Neural progenitor cell (in vitro differentiated cells): ENCODE results near the gene ETV6. TPM values are rescaled to one million over a fixed set of nuclear protein-coding genes. Genes with fewer than 3 reads are reported as not detected.

Source experiments
- DNase-seq: peaks from one replicate; pipeline ENCODE4 v3.0.0-alpha.2; 2016; ENCODE audit warnings: low spot score
- H2AFZ ChIP-seq: fragments of 200-600 bp; sonication (generic); replicated peaks from 2 replicates; pipeline ENCODE4 v1.6.1; 2016; ENCODE audit warnings: antibody characterized with exemption
- H3F3A ChIP-seq: fragments of 200-600 bp; sonication (generic); 2 replicates; pipeline ENCODE4 v1.6.1; 2016; ENCODE audit warnings: antibody characterized with exemption, low read depth
- H3K27ac ChIP-seq: fragments of 200-600 bp; sonication (generic); 2 replicates; pipeline ENCODE4 v1.5.1; 2016; ENCODE audit warnings: mild to moderate bottlenecking
- H3K27me3 ChIP-seq: fragments of 200-600 bp; sonication (generic); 2 replicates; pipeline ENCODE4 v1.6.1; 2016; ENCODE audit warnings: mild to moderate bottlenecking, moderate library complexity
- H3K36me3 ChIP-seq: fragments of 200-600 bp; sonication (generic); 2 replicates; pipeline ENCODE4 v1.5.1; 2016
- H3K4me1 ChIP-seq: fragments of 200-600 bp; sonication (generic); 2 replicates; pipeline ENCODE4 v1.6.1; 2016; ENCODE audit warnings: mixed run types
- H3K4me2 ChIP-seq: fragments of 200-600 bp; sonication (generic); 2 replicates; pipeline ENCODE4 v1.6.1; 2016
- H3K4me3 ChIP-seq: fragments of 200-600 bp; sonication (generic); 2 replicates; pipeline ENCODE4 v1.5.1; 2016
- H3K79me2 ChIP-seq: fragments of 200-600 bp; sonication (generic); 2 replicates; pipeline ENCODE4 v1.6.1; 2016; ENCODE audit warnings: low read depth
- H3K9ac ChIP-seq: fragments of 200-600 bp; sonication (generic); 2 replicates; pipeline ENCODE4 v1.6.1; 2016
- H3K9me3 ChIP-seq: fragments of 200-600 bp; sonication (generic); 2 replicates; pipeline ENCODE4 v1.5.1; 2016; ENCODE audit warnings: low read depth
- H4K20me1 ChIP-seq: fragments of 200-600 bp; sonication (generic); 2 replicates; pipeline ENCODE4 v1.6.1; 2016; ENCODE audit warnings: low read depth
- H3K27ac Mint-ChIP-seq: 3 replicates; pipeline ENCODE4 v1.8.0; 2021; ENCODE audit warnings: mixed read lengths
- H3K27me3 Mint-ChIP-seq: 2 replicates; pipeline ENCODE4 v1.8.0; 2022; ENCODE audit warnings: low read depth, mild to moderate bottlenecking, inconsistent platforms, moderate library complexity, mixed read lengths; ENCODE audit not compliant: insufficient read depth
- H3K36me3 Mint-ChIP-seq: 3 replicates; pipeline ENCODE4 v1.8.0; 2021; ENCODE audit warnings: mixed read lengths
- H3K4me1 Mint-ChIP-seq: 3 replicates; pipeline ENCODE4 v1.8.0; 2021; ENCODE audit warnings: mixed read lengths
- H3K4me3 Mint-ChIP-seq: 3 replicates; pipeline ENCODE4 v1.8.0; 2021; ENCODE audit warnings: mild to moderate bottlenecking, moderate library complexity, mixed read lengths
- H3K9me3 Mint-ChIP-seq: 3 replicates; pipeline ENCODE4 v1.8.0; 2020; ENCODE audit warnings: mixed read lengths
- EZH2 ChIP-seq: fragments of 200-600 bp; sonication (generic); IDR thresholded peaks from 2 replicates; pipeline ENCODE4 v1.6.1; 2017; ENCODE audit warnings: antibody characterized with exemption, mild to moderate bottlenecking, moderate library complexity
- EZH2phosphoT487 ChIP-seq: fragments of 200-600 bp; sonication (generic); IDR thresholded peaks from 2 replicates; pipeline ENCODE4 v1.6.1; 2017; ENCODE audit warnings: antibody characterized with exemption
- total RNA-seq: library from RNA; depleted of rRNA; stranded (reverse); fragments of >200 nt; gene quantifications from 2 replicates; pipeline ENCODE4 v1.2.3, GENCODE V29; 2015; ENCODE audit warnings: low replicate concordance
- TF ChIP-seq, protein P1 (sequence below): fragments of 200-600 bp; sonication (generic); IDR thresholded peaks from 2 replicates; pipeline ENCODE4 v1.5.1; 2017; ENCODE audit warnings: antibody characterized with exemption, mild to moderate bottlenecking

ETV6 gene
- total RNA-seq, 1 donor from 2014 or later, result 6.2 TPM

DNA sequence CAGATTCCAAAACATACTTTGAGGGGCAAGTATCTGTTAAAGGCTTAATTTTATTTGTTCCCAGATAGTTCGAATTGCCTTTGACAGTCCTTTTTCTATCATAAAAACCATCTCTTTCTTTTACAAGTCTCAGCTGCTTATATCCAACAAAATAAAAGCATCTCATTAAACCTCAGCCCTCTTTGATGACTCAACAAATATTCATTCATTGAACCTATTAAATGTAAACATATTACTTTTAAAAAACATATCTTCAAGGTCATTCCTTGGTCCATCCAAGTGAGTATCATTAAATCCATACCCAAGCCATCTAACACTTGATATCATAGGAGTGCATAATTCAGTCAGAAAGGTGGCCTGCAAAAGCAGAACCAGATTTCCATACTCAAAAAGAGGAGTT is 266.6 kb downstream of the ETV6 start:
- Histone ChIP-seq H3K36me3 (no peaks in the 10 kb centered on the region), H3K27ac (no peak overlapping the region), H2AFZ (no peak overlapping the region), H3K9me3 (no peaks in the 10 kb centered on the region), H3K79me2 (no peaks in the 10 kb centered on the region), H3K4me3 (no peak overlapping the region), H3K9ac (no peak overlapping the region), H3F3A (no peaks in the 10 kb centered on the region), H3K4me1 (no peaks in the 10 kb centered on the region), H3K27me3 (no peaks in the 10 kb centered on the region), H4K20me1 (no peaks in the 10 kb centered on the region), H3K4me2 (no peak overlapping the region)
- Mint-ChIP-seq H3K27ac (no peak overlapping the region), H3K27me3 (no peaks in the 10 kb centered on the region), H3K36me3 (peaks cover 3% of the 10 kb centered on the region), H3K4me1 (no peaks in the 10 kb centered on the region), H3K9me3 (peaks cover 7% of the 10 kb centered on the region), H3K4me3 (no peak overlapping the region)
- DNase-seq, result no peak
- TF ChIP-seq EZH2phosphoT487 (no peak), EZH2 (no peak)
- TF ChIP-seq, protein P1, sequence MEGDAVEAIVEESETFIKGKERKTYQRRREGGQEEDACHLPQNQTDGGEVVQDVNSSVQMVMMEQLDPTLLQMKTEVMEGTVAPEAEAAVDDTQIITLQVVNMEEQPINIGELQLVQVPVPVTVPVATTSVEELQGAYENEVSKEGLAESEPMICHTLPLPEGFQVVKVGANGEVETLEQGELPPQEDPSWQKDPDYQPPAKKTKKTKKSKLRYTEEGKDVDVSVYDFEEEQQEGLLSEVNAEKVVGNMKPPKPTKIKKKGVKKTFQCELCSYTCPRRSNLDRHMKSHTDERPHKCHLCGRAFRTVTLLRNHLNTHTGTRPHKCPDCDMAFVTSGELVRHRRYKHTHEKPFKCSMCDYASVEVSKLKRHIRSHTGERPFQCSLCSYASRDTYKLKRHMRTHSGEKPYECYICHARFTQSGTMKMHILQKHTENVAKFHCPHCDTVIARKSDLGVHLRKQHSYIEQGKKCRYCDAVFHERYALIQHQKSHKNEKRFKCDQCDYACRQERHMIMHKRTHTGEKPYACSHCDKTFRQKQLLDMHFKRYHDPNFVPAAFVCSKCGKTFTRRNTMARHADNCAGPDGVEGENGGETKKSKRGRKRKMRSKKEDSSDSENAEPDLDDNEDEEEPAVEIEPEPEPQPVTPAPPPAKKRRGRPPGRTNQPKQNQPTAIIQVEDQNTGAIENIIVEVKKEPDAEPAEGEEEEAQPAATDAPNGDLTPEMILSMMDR, result no peak

DNA sequence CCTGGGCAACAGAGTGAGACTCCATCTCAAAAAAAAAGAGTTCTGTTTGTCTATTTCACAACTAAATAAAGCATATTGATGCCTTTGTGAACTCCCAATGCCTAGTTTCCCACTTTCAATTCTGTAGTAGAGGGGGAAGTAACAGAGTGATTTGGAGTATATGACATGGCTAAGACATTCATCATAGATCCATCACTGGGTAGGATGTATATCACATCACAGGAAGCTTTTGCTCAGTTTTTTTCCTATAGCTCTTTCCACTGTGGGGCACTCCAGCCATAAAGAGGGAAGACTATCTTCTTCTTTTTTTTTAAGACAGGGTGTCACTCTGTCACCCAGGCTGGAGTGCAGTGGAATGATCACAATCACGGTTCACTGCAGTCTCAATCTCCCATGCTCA is 267.3 kb downstream of the ETV6 start:
- peaks cover 5% of the 10 kb centered on the region for H3K9me3 Mint-ChIP-seq
- no peak overlapping the region for H3K4me3 Mint-ChIP-seq
- H3K36me3 ChIP-seq, result no peaks in the 10 kb centered on the region
- no peak overlapping the region for H2AFZ ChIP-seq
- H3K27ac ChIP-seq, result no peak overlapping the region
- TF ChIP-seq EZH2, result no peak
- no peak for TF ChIP-seq EZH2phosphoT487
- TF ChIP-seq, protein P1, result no peak
- no peak overlapping the region for H3K9ac ChIP-seq
- no peaks in the 10 kb centered on the region for H3K4me1 Mint-ChIP-seq
- no peaks in the 10 kb centered on the region for H3K27me3 ChIP-seq
- no peak overlapping the region for H3K27ac Mint-ChIP-seq
- no peak overlapping the region for H3K4me2 ChIP-seq
- H4K20me1 ChIP-seq, result no peaks in the 10 kb centered on the region
- no peak for DNase-seq
- H3K9me3 ChIP-seq, result no peaks in the 10 kb centered on the region
- no peaks in the 10 kb centered on the region for H3K27me3 Mint-ChIP-seq
- H3F3A ChIP-seq, result no peaks in the 10 kb centered on the region
- H3K4me1 ChIP-seq, result no peaks in the 10 kb centered on the region
- no peak overlapping the region for H3K4me3 ChIP-seq
- peaks cover 2% of the 10 kb centered on the region for H3K36me3 Mint-ChIP-seq
- no peaks in the 10 kb centered on the region for H3K79me2 ChIP-seq

DNA sequence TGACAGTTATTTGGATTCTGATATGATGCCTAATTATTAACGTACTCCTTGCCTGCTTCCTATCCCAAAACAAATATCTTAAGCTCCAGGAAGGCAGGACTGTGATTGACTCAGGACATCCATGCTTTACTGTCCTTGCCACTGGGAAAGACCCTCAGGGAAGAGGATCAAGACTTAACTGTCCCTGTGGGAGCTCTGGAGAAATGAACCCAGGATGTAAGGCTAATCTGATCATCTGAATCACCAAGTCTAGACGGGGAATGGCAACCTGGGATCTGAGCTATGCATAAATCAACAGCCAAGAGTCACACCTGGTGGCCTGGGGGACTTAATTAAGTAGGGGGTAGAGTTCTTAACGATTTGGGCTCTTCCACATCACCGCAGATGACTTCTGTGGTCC is 268.0 kb downstream of the ETV6 start:
- Histone ChIP-seq H3K4me1 (peaks cover 4% of the 10 kb centered on the region), H3K27ac (no peak overlapping the region), H3K9ac (no peak overlapping the region), H3F3A (no peaks in the 10 kb centered on the region), H2AFZ (no peak overlapping the region), H4K20me1 (no peaks in the 10 kb centered on the region), H3K4me2 (no peak overlapping the region), H3K36me3 (no peaks in the 10 kb centered on the region), H3K79me2 (no peaks in the 10 kb centered on the region), H3K4me3 (no peak overlapping the region), H3K9me3 (no peaks in the 10 kb centered on the region), H3K27me3 (no peaks in the 10 kb centered on the region)
- H3K9me3 Mint-ChIP-seq, result no peaks in the 10 kb centered on the region
- no peak overlapping the region for H3K4me3 Mint-ChIP-seq
- no peak for DNase-seq
- no peak overlapping the region for H3K27ac Mint-ChIP-seq
- TF ChIP-seq EZH2phosphoT487 (no peak), EZH2 (no peak)
- TF ChIP-seq, protein P1, result no peak
- peaks cover under 1% of the 10 kb centered on the region for H3K4me1 Mint-ChIP-seq
- H3K36me3 Mint-ChIP-seq, result no peaks in the 10 kb centered on the region
- H3K27me3 Mint-ChIP-seq, result no peaks in the 10 kb centered on the region

DNA sequence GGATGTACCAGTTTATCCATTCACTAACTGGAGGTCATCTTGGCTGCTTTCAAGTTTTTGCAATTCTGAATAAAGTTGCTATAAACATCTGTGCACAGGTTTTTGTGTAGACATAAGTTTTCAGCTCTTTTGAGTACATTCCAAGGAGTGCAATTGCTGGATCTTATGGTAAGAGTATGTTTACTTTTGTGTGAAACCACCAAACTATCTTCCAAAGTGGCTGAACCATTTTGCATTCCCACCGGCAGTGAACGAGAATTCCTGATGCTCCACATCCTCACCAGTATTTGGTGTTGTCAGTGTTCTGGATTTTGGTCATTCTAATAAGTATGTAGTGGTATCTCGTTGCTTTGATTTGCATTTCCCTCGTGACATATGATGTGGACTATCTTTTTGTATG is 270.8 kb downstream of the ETV6 start:
- DNase-seq, result no peak

More for the DNA sequence above, 270.8 kb downstream of the ETV6 start:
- Mint-ChIP-seq H3K4me1 (peaks cover 3% of the 10 kb centered on the region), H3K36me3 (no peaks in the 10 kb centered on the region), H3K27me3 (peaks cover 4% of the 10 kb centered on the region), H3K9me3 (no peaks in the 10 kb centered on the region), H3K27ac (no peak overlapping the region), H3K4me3 (no peak overlapping the region)
- Histone ChIP-seq H4K20me1 (no peaks in the 10 kb centered on the region), H3K9me3 (no peaks in the 10 kb centered on the region), H2AFZ (no peak overlapping the region), H3K36me3 (no peaks in the 10 kb centered on the region), H3F3A (no peaks in the 10 kb centered on the region), H3K4me1 (peaks cover 4% of the 10 kb centered on the region), H3K79me2 (no peaks in the 10 kb centered on the region), H3K27me3 (no peaks in the 10 kb centered on the region), H3K9ac (no peak overlapping the region), H3K4me3 (no peak overlapping the region), H3K4me2 (no peak overlapping the region), H3K27ac (no peak overlapping the region)
- TF ChIP-seq, protein P1, result no peak
- TF ChIP-seq EZH2, result no peak
- TF ChIP-seq EZH2phosphoT487, result no peak
